Measurements from ENCODE around the gene ESPNL.

The ESPNL gene

GRCh38 chr2:238077292-238077691, 22.8 kb upstream of the ESPNL start:
- no peaks in the 10 kb centered on the region for H3K79me2 ChIP-seq
- no peak overlapping the region for H3K4me3 ChIP-seq (ENCODE audit: low read depth, low read length)
- H3K27ac ChIP-seq: no peak overlapping the region
- H3K4me2 ChIP-seq (ENCODE audit: low read length): no peak overlapping the region
- H3K9ac ChIP-seq: no peak overlapping the region
- no peaks in the 10 kb centered on the region for H3K4me1 ChIP-seq
- H3K27me3 ChIP-seq (ENCODE audit: control insufficient read depth, insufficient read depth, low read length): no peaks in the 10 kb centered on the region
- no peaks in the 10 kb centered on the region for H3K9me3 ChIP-seq (ENCODE audit: control insufficient read depth, low read length)
- H2AFZ ChIP-seq: no peak overlapping the region
- no peaks in the 10 kb centered on the region for H3K36me3 ChIP-seq (ENCODE audit: control insufficient read depth, insufficient read depth, low read length)
- TF ChIP-seq CTCF (IDR thresholded peaks at IDR 0.05): no peak

- no peak for TF ChIP-seq CTCF (IDR thresholded peaks at IDR 0.05)
Observed at GRCh38 chr2:238079874-238080327, 20.2 kb upstream of the ESPNL start.

GRCh38 chr2:238080518-238080917, 19.6 kb upstream of the ESPNL start:
- Histone ChIP-seq H3K27ac (no peak overlapping the region), H3K79me2 (no peaks in the 10 kb centered on the region), H3K36me3 (ENCODE audit: control insufficient read depth, insufficient read depth, low read length) (no peaks in the 10 kb centered on the region), H3K4me3 (ENCODE audit: low read depth, low read length) (no peak overlapping the region), H3K27me3 (ENCODE audit: control insufficient read depth, insufficient read depth, low read length) (no peaks in the 10 kb centered on the region), H3K9ac (no peak overlapping the region), H2AFZ (no peak overlapping the region), H3K9me3 (ENCODE audit: control insufficient read depth, low read length) (no peaks in the 10 kb centered on the region), H3K4me2 (ENCODE audit: low read length) (no peak overlapping the region), H3K4me1 (no peaks in the 10 kb centered on the region)
- no peak for TF ChIP-seq CTCF (IDR thresholded peaks at IDR 0.05)

More at GRCh38 chr2:238079874-238080327, 20.2 kb upstream of the ESPNL start:
- H3K79me2 ChIP-seq: no peaks in the 10 kb centered on the region
- no peak overlapping the region for H3K9ac ChIP-seq
- H3K4me1 ChIP-seq: no peaks in the 10 kb centered on the region
- no peaks in the 10 kb centered on the region for H3K9me3 ChIP-seq (ENCODE audit: control insufficient read depth, low read length)
- H3K36me3 ChIP-seq (ENCODE audit: control insufficient read depth, insufficient read depth, low read length): no peaks in the 10 kb centered on the region
- H3K27me3 ChIP-seq (ENCODE audit: control insufficient read depth, insufficient read depth, low read length): no peaks in the 10 kb centered on the region
- H3K4me2 ChIP-seq (ENCODE audit: low read length): no peak overlapping the region
- no peak overlapping the region for H2AFZ ChIP-seq
- H3K4me3 ChIP-seq (ENCODE audit: low read depth, low read length): no peak overlapping the region
- H3K27ac ChIP-seq: no peak overlapping the region

GRCh38 chr2:238081150-238081549, 19.0 kb upstream of the ESPNL start:
- no peaks in the 10 kb centered on the region for H3K27me3 ChIP-seq (ENCODE audit: control insufficient read depth, insufficient read depth, low read length)
- no peak overlapping the region for H3K4me3 ChIP-seq (ENCODE audit: low read depth, low read length)
- no peak overlapping the region for H3K27ac ChIP-seq
- no peaks in the 10 kb centered on the region for H3K79me2 ChIP-seq
- TF ChIP-seq CTCF (IDR thresholded peaks at IDR 0.05): no peak
- H3K36me3 ChIP-seq (ENCODE audit: control insufficient read depth, insufficient read depth, low read length): no peaks in the 10 kb centered on the region
- no peak overlapping the region for H3K9ac ChIP-seq
- no peaks in the 10 kb centered on the region for H3K4me1 ChIP-seq
- H2AFZ ChIP-seq: no peak overlapping the region
- H3K9me3 ChIP-seq (ENCODE audit: control insufficient read depth, low read length): no peaks in the 10 kb centered on the region
- H3K4me2 ChIP-seq (ENCODE audit: low read length): no peak overlapping the region

- H3K9ac ChIP-seq: no peak overlapping the region
- TF ChIP-seq CTCF (IDR thresholded peaks at IDR 0.05): no peak
- H3K4me2 ChIP-seq (ENCODE audit: low read length): no peak overlapping the region
- H3K36me3 ChIP-seq (ENCODE audit: control insufficient read depth, insufficient read depth, low read length): no peaks in the 10 kb centered on the region
- no peak overlapping the region for H3K27ac ChIP-seq
- H3K27me3 ChIP-seq (ENCODE audit: control insufficient read depth, insufficient read depth, low read length): no peaks in the 10 kb centered on the region
- H3K4me1 ChIP-seq: no peaks in the 10 kb centered on the region
- H3K9me3 ChIP-seq (ENCODE audit: control insufficient read depth, low read length): no peaks in the 10 kb centered on the region
- no peak overlapping the region for H3K4me3 ChIP-seq (ENCODE audit: low read depth, low read length)
- no peak overlapping the region for H2AFZ ChIP-seq
- H3K79me2 ChIP-seq: no peaks in the 10 kb centered on the region
Observed at GRCh38 chr2:238081561-238081960, 18.6 kb upstream of the ESPNL start.

All from parathyroid adenoma (tissue), 2 donors.